IMR-90 (cell line): ENCODE results near the gene CSRP1. TPM values are rescaled to one million over a fixed set of nuclear protein-coding genes. Genes with fewer than 3 reads are reported as not detected.
A peak's percentile ranks its signal among the peaks of the same experiment; 100 is the strongest.

Experiments
- ATAC-seq: fragments of 200-7000 bp; cut with Tn5 transposase; 2 replicates; pipeline ENCODE4 v1.9.1; 2020; ENCODE audit warnings: low read depth, mild to moderate bottlenecking, moderate library complexity
- BruUV-seq: library from RNA; stranded (reverse); fragments of 400-500 nt; replicated peaks from 2 replicates; lab custom pipeline; 2021; lab: Mats Ljungman, UMichigan
- CTCF ChIA-PET: fragments of 300-600 bp; formaldehyde crosslinking; extraction: SDS; loops from one replicate; lab custom pipeline; 2021; ENCODE audit warnings: antibody characterized with exemption; lab: Yijun Ruan, JAX
- POLR2A ChIA-PET: fragments of 300-600 bp; sonication (Branson Sonifier 250); formaldehyde crosslinking; loops from one replicate; lab custom pipeline; 2022; ENCODE audit warnings: antibody characterized with exemption; ENCODE audit not compliant: unreplicated experiment; lab: Charles Lee
- DNase-seq: peaks from one replicate; pipeline ENCODE4 v3.0.0; 2013
- H2AFZ ChIP-seq: replicated peaks from 2 replicates; pipeline ENCODE3; 2013; ENCODE audit warnings: low read length, mild to moderate bottlenecking; ENCODE audit not compliant: poor library complexity
- H2AK5ac ChIP-seq: 2 replicates; pipeline ENCODE4 v1.6.1; 2013; ENCODE audit warnings: low read depth, low read length, inconsistent platforms
- H2AK9ac ChIP-seq: replicated peaks from 2 replicates; pipeline ENCODE3; 2013; ENCODE audit warnings: mild to moderate bottlenecking, low read depth, low read length, moderate library complexity; ENCODE audit not compliant: poor library complexity
- H2BK120ac ChIP-seq: 2 replicates; pipeline ENCODE4 v1.6.1; 2013; ENCODE audit warnings: low read depth, low read length, inconsistent platforms
- H2BK15ac ChIP-seq: 3 replicates; pipeline ENCODE4 v1.6.1; 2013; ENCODE audit warnings: low read depth, low read length, inconsistent platforms
- H2BK20ac ChIP-seq: 2 replicates; pipeline ENCODE4 v1.6.1; 2013; ENCODE audit warnings: low read depth, mild to moderate bottlenecking, inconsistent platforms, low read length, moderate library complexity
- H2BK5ac ChIP-seq: 2 replicates; pipeline ENCODE4 v1.6.1; 2013; ENCODE audit warnings: mild to moderate bottlenecking, low read depth, low read length, inconsistent platforms; ENCODE audit not compliant: poor library complexity, severe bottlenecking
- H3K14ac ChIP-seq: replicated peaks from 2 replicates; pipeline ENCODE4 v1.6.1; 2013; ENCODE audit warnings: low read depth, low read length, inconsistent platforms
- H3K18ac ChIP-seq: 2 replicates; pipeline ENCODE4 v1.6.1; 2013; ENCODE audit warnings: low read depth, low read length, control low read depth
- H3K23ac ChIP-seq: 2 replicates; pipeline ENCODE4 v1.6.1; 2013; ENCODE audit warnings: low read depth, low read length, inconsistent platforms
- H3K27ac ChIP-seq: 2 replicates; pipeline ENCODE4 v1.5.1; 2013; ENCODE audit warnings: mild to moderate bottlenecking, control low read depth, low read length; ENCODE audit not compliant: insufficient read depth
- H3K27me3 ChIP-seq: 2 replicates; pipeline ENCODE4 v1.6.1; 2013; ENCODE audit warnings: low read length; ENCODE audit not compliant: control insufficient read depth, insufficient read depth
- H3K36me3 ChIP-seq: 2 replicates; pipeline ENCODE4 v1.6.1; 2013; ENCODE audit warnings: low read length, mixed read lengths; ENCODE audit not compliant: control insufficient read depth, insufficient read depth
- H3K4ac ChIP-seq: 2 replicates; pipeline ENCODE4 v1.6.1; 2013; ENCODE audit warnings: low read depth, low read length, inconsistent platforms
- H3K4me1 ChIP-seq: 2 replicates; pipeline ENCODE4 v1.6.1; 2013; ENCODE audit warnings: low read length, mixed read lengths; ENCODE audit not compliant: control insufficient read depth, insufficient read depth
- H3K4me2 ChIP-seq: 2 replicates; pipeline ENCODE4 v1.6.1; 2013; ENCODE audit warnings: low read depth, mild to moderate bottlenecking, control low read depth, low read length, moderate library complexity
- H3K4me3 ChIP-seq: 2 replicates; pipeline ENCODE4 v1.5.1; 2013; ENCODE audit warnings: low read depth, mild to moderate bottlenecking, control low read depth, low read length, moderate library complexity; ENCODE audit not compliant: insufficient read depth
- H3K56ac ChIP-seq: 2 replicates; pipeline ENCODE4 v1.6.1; 2013; ENCODE audit warnings: low read length, inconsistent platforms; ENCODE audit not compliant: insufficient read depth; ENCODE audit errors: extremely low read depth
- H3K79me1 ChIP-seq, 2 experiments: 2 replicates each; pipeline ENCODE4 v1.6.1; 2013; ENCODE audit warnings: low read length in 2 of 2, inconsistent platforms in 1 of 2, low read depth in 1 of 2
- H3K9ac ChIP-seq: 2 replicates; pipeline ENCODE4 v1.6.1; 2013; ENCODE audit warnings: low read depth, low read length, control low read depth
- H3K9me1 ChIP-seq: 2 replicates; pipeline ENCODE4 v1.6.1; 2013; ENCODE audit warnings: low read length, inconsistent platforms; ENCODE audit not compliant: insufficient read depth
- H3K9me3 ChIP-seq: 2 replicates; pipeline ENCODE4 v1.6.1; 2013; ENCODE audit warnings: low read length; ENCODE audit not compliant: control insufficient read depth, insufficient read depth
- H4K20me1 ChIP-seq: 2 replicates; pipeline ENCODE4 v1.6.1; 2013; ENCODE audit warnings: low read length, inconsistent platforms; ENCODE audit not compliant: insufficient read depth
- H4K5ac ChIP-seq: 2 replicates; pipeline ENCODE4 v1.6.1; 2013; ENCODE audit warnings: mild to moderate bottlenecking, low read depth, low read length, control low read depth
- H4K8ac ChIP-seq, 2 experiments: 2 replicates each; pipeline ENCODE4 v1.6.1; 2013; ENCODE audit warnings: low read depth in 2 of 2, low read length in 2 of 2, control low read depth in 1 of 2, inconsistent platforms in 1 of 2
- H4K91ac ChIP-seq: 2 replicates; pipeline ENCODE4 v1.6.1; 2013; ENCODE audit warnings: low read depth, low read length, inconsistent platforms; ENCODE audit not compliant: insufficient read depth
- BHLHE40 ChIP-seq: fragments of 150-350 bp; IDR thresholded peaks from 2 replicates; pipeline ENCODE4 v1.6.1; 2016; ENCODE audit warnings: mild to moderate bottlenecking, low read depth, low read length
- CHD1 ChIP-seq: IDR thresholded peaks from 2 replicates; pipeline ENCODE4 v1.6.1; 2012; ENCODE audit warnings: low read depth, low read length, improper control_type of control experiment
- CTCF ChIP-seq: conservative IDR thresholded peaks from 2 replicates; pipeline ENCODE4 v1.5.1; 2012; ENCODE audit warnings: mild to moderate bottlenecking, low read depth, low read length, improper control_type of control experiment
- ELK1 ChIP-seq: fragments of 150-350 bp; IDR thresholded peaks from 2 replicates; pipeline ENCODE4 v1.6.1; 2016; ENCODE audit warnings: low read depth, mild to moderate bottlenecking, low read length, moderate library complexity, borderline replicate concordance
- FOS ChIP-seq: fragments of 150-350 bp; IDR thresholded peaks from 2 replicates; pipeline ENCODE4 v1.6.1; 2016; ENCODE audit warnings: low read depth, low read length
- MAFK ChIP-seq: IDR thresholded peaks from 2 replicates; pipeline ENCODE4 v1.6.1; 2012; ENCODE audit warnings: low read depth, low read length, improper control_type of control experiment
- MXI1 ChIP-seq: IDR thresholded peaks from 2 replicates; pipeline ENCODE4 v1.6.1; 2012; ENCODE audit warnings: low read depth, mild to moderate bottlenecking, low read length, moderate library complexity, borderline replicate concordance
- POLR2A ChIP-seq: IDR thresholded peaks from 2 replicates; pipeline ENCODE4 v1.6.1; 2012; ENCODE audit warnings: mild to moderate bottlenecking, low read depth, low read length
- RAD21 ChIP-seq: IDR thresholded peaks from 2 replicates; pipeline ENCODE4 v1.6.1; 2012; ENCODE audit warnings: low read length, improper control_type of control experiment
- RCOR1 ChIP-seq: IDR thresholded peaks from 2 replicates; pipeline ENCODE4 v1.6.1; 2012; ENCODE audit warnings: mild to moderate bottlenecking, low read length, improper control_type of control experiment; ENCODE audit not compliant: insufficient replicate concordance
- RFX5 ChIP-seq: IDR thresholded peaks from 2 replicates; pipeline ENCODE4 v1.8.0; 2012; ENCODE audit warnings: low read depth, mild to moderate bottlenecking, low read length, moderate library complexity
- SMC3 ChIP-seq: fragments of 150-350 bp; IDR thresholded peaks from 2 replicates; pipeline ENCODE4 v1.6.1; 2016; ENCODE audit warnings: low read depth, mild to moderate bottlenecking, antibody characterized with exemption, low read length, moderate library complexity
- USF2 ChIP-seq: fragments of 150-350 bp; IDR thresholded peaks from 2 replicates; pipeline ENCODE4 v1.6.1; 2017; ENCODE audit warnings: mild to moderate bottlenecking, antibody characterized with exemption, low read length, low read depth
- WGBS, 2 experiments: methylation state at CpG; one replicate each; pipeline versions ENCODE4 v1.1.5 to v1.1.7; 2013; ENCODE audit warnings: missing lambda C conversion rate in 2 of 2; ENCODE audit not compliant: insufficient read length in 1 of 2; ENCODE audit errors: extremely low coverage in 2 of 2; 5-methylcytosine and 5-hydroxymethylcytosine counted together
- dilution Hi-C: fragments of 300-500 bp; cut with HindIII; formaldehyde crosslinking; loops from one replicate; pipeline ENCODE4 v1.14.3; 2018; ENCODE audit warnings: low sequenced_read_pairs; ENCODE audit not compliant: unreplicated experiment
- in situ Hi-C: fragments of 300-500 bp; cut with MboI; formaldehyde crosslinking; loops from 3 replicates; pipeline ENCODE4 v1.14.3; 2019; ENCODE audit warnings: low sequenced_read_pairs, inconsistent platforms, mixed read lengths
- intact Hi-C: fragments of 100-400 bp; cut with micrococcal nuclease; formaldehyde crosslinking; loops from 2 replicates; pipeline ENCODE4 v1.10.0; 2022
- polyA plus RNA-seq, 3 experiments: library from polyadenylated mRNA; depleted of rRNA; stranded (reverse); fragments of >200 nt; gene quantifications; 2 replicates each; pipeline ENCODE4 v1.2.3, GENCODE V29; 2012; ENCODE audit warnings: low replicate concordance in 1 of 3
- total RNA-seq: library from RNA; depleted of rRNA; stranded (reverse); fragments of >200 nt; gene quantifications from 2 replicates; pipeline ENCODE4 v1.2.3, GENCODE V29; 2012

Gene CSRP1
- total and polyA plus RNA-seq, 2 of the 4 experiments (the other 2 are of a cell fraction): 1,037 to 1,498 TPM

- TF ChIP-seq RCOR1: no peak
- TF ChIP-seq MXI1: no peak
- no peak for TF ChIP-seq RAD21
- TF ChIP-seq POLR2A: no peak
- no peak for TF ChIP-seq BHLHE40
- TF ChIP-seq SMC3: no peak
- TF ChIP-seq MAFK: no peak
- TF ChIP-seq CHD1: no peak
Measured at GRCh38 chr1:201454608-201455007, 52.3 kb downstream of the CSRP1 start (continued).

GRCh38 chr1:201452866-201453265, 54.1 kb downstream of the CSRP1 start:
- Histone ChIP-seq H3K36me3 (no peaks in the 10 kb centered on the region), H3K56ac (no peak overlapping the region), H2BK20ac (peak overlapping the region; percentile 51; the same call in 1 of the 2 replicates), H4K20me1 (0 out of 2 replicates have a peak, but pooled peaks cover 3% of the 10 kb centered on the region), H2AK5ac (peak overlapping the region; percentile 74), H3K14ac (peak overlapping the region; percentile 18; the same call in 1 of the 2 replicates), H4K91ac (peak overlapping the region; percentile 48; the same call in 1 of the 2 replicates), H4K5ac (no peak overlapping the region), H3K4ac (peak overlapping the region; percentile 47), H3K4me1 (peaks cover 30% of the 10 kb centered on the region), H3K4me2 (no peak overlapping the region), H3K4me3 (no peak overlapping the region), H3K27me3 (no peaks in the 10 kb centered on the region), H3K18ac (no peak overlapping the region), H2BK15ac (peak overlapping the region; percentile 51; the same call in 2 of the 3 replicates), H2AFZ (peak overlapping the region; percentile 37), H3K9me3 (no peaks in the 10 kb centered on the region), H3K79me1 (peaks cover 0 to 21% of the 10 kb centered on the region in 2 experiments; a peak in 2 of 4 replicates), H4K8ac (no peak overlapping the region; a peak in 1 of 4 replicates), H3K23ac (no peak overlapping the region), H2BK5ac (no peak overlapping the region), H3K9me1 (peaks cover 7% of the 10 kb centered on the region), H2AK9ac (no peak overlapping the region), H2BK120ac (peak overlapping the region; percentile 29), H3K27ac (no peak overlapping the region), H3K9ac (no peak overlapping the region)
- ChIA-PET POLR2A (no interaction called here), CTCF (interaction anchor here (0.6 to 0.7 kb wide), 2 partner anchors 31 to 60 kb away, joined by 3 read pairs; no protein-coding TSS in a partner anchor)
- ATAC-seq (no peak), DNase-seq (no peak)
- no TSS peak for BruUV-seq
- dilution Hi-C loops: no loop called here
- intact Hi-C loops: no loop called here
- in situ Hi-C loops: no loop called here
- 100% methylated on average over 1 of the region's 4 CpGs; no CpG with 5 or more reads in 1 of the 2 experiments for WGBS, 2 experiments
- TF ChIP-seq ELK1: no peak
- TF ChIP-seq CHD1: no peak
- no peak for TF ChIP-seq RFX5
- TF ChIP-seq FOS: no peak
- TF ChIP-seq MXI1: no peak
- no peak for TF ChIP-seq USF2
- TF ChIP-seq CTCF: no peak
- TF ChIP-seq RCOR1: no peak
- no peak for TF ChIP-seq SMC3
